ENCODE results near the gene MSANTD1.

- TF ChIP-seq FOXA1 (IDR thresholded peaks at IDR 0.05) (no peak), L3MBTL2 (conservative IDR thresholded peaks at IDR 0.05) (no peak), BHLHE40 (IDR thresholded peaks at IDR 0.05; ENCODE audit: borderline replicate concordance) (no peak), ELF4 (IDR thresholded peaks at IDR 0.05) (no peak), SP1 (IDR thresholded peaks at IDR 0.05) (no peak), FOXM1 (IDR thresholded peaks at IDR 0.05; ENCODE audit: borderline replicate concordance) (no peak), ARNT (IDR thresholded peaks at IDR 0.05) (no peak), TARDBP (IDR thresholded peaks at IDR 0.05) (no peak)
- TF ChIP-seq, protein P1, sequence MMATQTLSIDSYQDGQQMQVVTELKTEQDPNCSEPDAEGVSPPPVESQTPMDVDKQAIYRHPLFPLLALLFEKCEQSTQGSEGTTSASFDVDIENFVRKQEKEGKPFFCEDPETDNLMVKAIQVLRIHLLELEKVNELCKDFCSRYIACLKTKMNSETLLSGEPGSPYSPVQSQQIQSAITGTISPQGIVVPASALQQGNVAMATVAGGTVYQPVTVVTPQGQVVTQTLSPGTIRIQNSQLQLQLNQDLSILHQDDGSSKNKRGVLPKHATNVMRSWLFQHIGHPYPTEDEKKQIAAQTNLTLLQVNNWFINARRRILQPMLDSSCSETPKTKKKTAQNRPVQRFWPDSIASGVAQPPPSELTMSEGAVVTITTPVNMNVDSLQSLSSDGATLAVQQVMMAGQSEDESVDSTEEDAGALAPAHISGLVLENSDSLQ (IDR thresholded peaks at IDR 0.05), result no peak
These were observed 38.5 kb upstream of the MSANTD1 start for GRCh38 chr4:3210467-3210866.

All from HEK293T (cell line).